GM19324 (cell line): ENCODE measurements around the gene USP22.
"Not testable (repeated sequence)": the region's sequence is repeated elsewhere in the genome, so short reads cannot be mapped to it uniquely, and the experiment has no call there.

Experiments
- ATAC-seq: cut with Tn5 transposase; IDR thresholded peaks from one replicate; pipeline ENCODE4 v1.9.1; 2021; ENCODE audit warnings: mild to moderate bottlenecking, moderate library complexity; ENCODE audit not compliant: unreplicated experiment, low FRiP score

The USP22 gene

GRCh38 chr17:20991276-20992037, 51.4 kb downstream of the USP22 start:
- no peak for ATAC-seq

GRCh38 chr17:20989991-20990855, 52.6 kb downstream of the USP22 start:
- ATAC-seq: no peak

- no peak for ATAC-seq
These were observed 53.3 kb downstream of the USP22 start for GRCh38 chr17:20989481-20989880.

GRCh38 chr17:20988896-20989295, 53.9 kb downstream of the USP22 start:
- no peak for ATAC-seq

- no peak for ATAC-seq
These were observed 54.7 kb downstream of the USP22 start for GRCh38 chr17:20988001-20988636.

- no peak for ATAC-seq
These were observed 55.3 kb downstream of the USP22 start for GRCh38 chr17:20987511-20987910.

- no peak for ATAC-seq
These were observed 55.9 kb downstream of the USP22 start for GRCh38 chr17:20986767-20987510.

GRCh38 chr17:20983359-20983637, 59.5 kb downstream of the USP22 start:
- ATAC-seq: no peak

- no peak for ATAC-seq
These were observed 60.0 kb downstream of the USP22 start for GRCh38 chr17:20982589-20983358.

- ATAC-seq: no peak
These were observed 61.5 kb downstream of the USP22 start for GRCh38 chr17:20981046-20981920.

GRCh38 chr17:20979792-20980083, 63.1 kb downstream of the USP22 start:
- ATAC-seq: no peak

GRCh38 chr17:20979007-20979791, 63.6 kb downstream of the USP22 start:
- ATAC-seq: not testable (repeated sequence)

GRCh38 chr17:20977609-20978253, 65.1 kb downstream of the USP22 start:
- not testable (repeated sequence) for ATAC-seq

- no peak for ATAC-seq
These were observed 67.2 kb downstream of the USP22 start for GRCh38 chr17:20975566-20975965.

- ATAC-seq: no peak
These were observed 72.5 kb downstream of the USP22 start for GRCh38 chr17:20970329-20970728.

GRCh38 chr17:20968913-20969616, 73.7 kb downstream of the USP22 start:
- ATAC-seq: no peak

GRCh38 chr17:20967776-20968175, 75.0 kb downstream of the USP22 start:
- no peak for ATAC-seq
